Fibroblast of lung (primary cell): Measurements from ENCODE around the gene SLC29A1. TPM values are rescaled to one million over a fixed set of nuclear protein-coding genes. Genes with fewer than 3 reads are reported as not detected.

Experiments used
- DNase-seq, 2 donors: peaks; one replicate each; pipeline versions ENCODE4 v3.0.0 to v3.0.0-alpha.2; 2010; ENCODE audit warnings: low read depth in 2 of 2
- H2AFZ ChIP-seq: 2 replicates; pipeline ENCODE4 v1.5.1; 2012; ENCODE audit warnings: low read length, control low read depth, inconsistent platforms
- H3K27ac ChIP-seq: 2 replicates; pipeline ENCODE4 v1.5.1; 2011; ENCODE audit warnings: low read length, control low read depth; ENCODE audit not compliant: insufficient read depth
- H3K27me3 ChIP-seq: 2 replicates; pipeline ENCODE4 v1.5.1; 2011; ENCODE audit warnings: mild to moderate bottlenecking, low read length; ENCODE audit not compliant: control insufficient read depth, insufficient read depth
- H3K36me3 ChIP-seq: 2 replicates; pipeline ENCODE4 v1.5.1; 2011; ENCODE audit warnings: low read length; ENCODE audit not compliant: control insufficient read depth, insufficient read depth
- H3K4me1 ChIP-seq: 2 replicates; pipeline ENCODE4 v1.5.1; 2011; ENCODE audit warnings: low read length; ENCODE audit not compliant: control insufficient read depth, insufficient read depth; ENCODE audit errors: extremely low read depth
- H3K4me2 ChIP-seq: 2 replicates; pipeline ENCODE4 v1.5.1; 2011; ENCODE audit warnings: low read length, control low read depth; ENCODE audit not compliant: insufficient read depth; ENCODE audit errors: extremely low read depth
- H3K4me3 ChIP-seq, 4 experiments: fragments of 200-600 bp in 1 of 4; sonication (generic) in 1 of 4; replicated peaks in 1 of 4; 2 replicates each; pipeline ENCODE4 v1.5.1; 2011 to 2016; ENCODE audit warnings: low read length in 4 of 4, low read depth in 3 of 4, mild to moderate bottlenecking in 3 of 4, control low read depth in 2 of 4, inconsistent platforms in 1 of 4, mixed read lengths in 1 of 4; ENCODE audit not compliant: insufficient read depth in 1 of 4; ENCODE audit errors: control extremely low read depth in 1 of 4
- H3K79me2 ChIP-seq: 2 replicates; pipeline ENCODE4 v1.5.1; 2012; ENCODE audit warnings: mild to moderate bottlenecking, low read length, inconsistent platforms; ENCODE audit not compliant: control insufficient read depth, insufficient read depth
- H3K9ac ChIP-seq: 2 replicates; pipeline ENCODE4 v1.5.1; 2011; ENCODE audit warnings: mild to moderate bottlenecking, low read length, control low read depth; ENCODE audit not compliant: insufficient read depth
- H3K9me3 ChIP-seq: 2 replicates; pipeline ENCODE4 v1.5.1; 2012; ENCODE audit warnings: low read depth, low read length; ENCODE audit not compliant: control insufficient read depth, insufficient read depth
- H4K20me1 ChIP-seq: 2 replicates; pipeline ENCODE4 v1.5.1; 2011; ENCODE audit warnings: low read length; ENCODE audit not compliant: control insufficient read depth, insufficient read depth; ENCODE audit errors: extremely low read depth
- EZH2 ChIP-seq: IDR thresholded peaks from 2 replicates; pipeline ENCODE4 v1.5.1; 2012; ENCODE audit warnings: low read length, control low read depth, mild to moderate bottlenecking; ENCODE audit errors: missing control alignments
- polyA plus RNA-seq, 2 donors: library from polyadenylated mRNA; depleted of rRNA in 1 of 2; stranded (reverse) in 1 of 2; unstranded in 1 of 2; fragments of >200 nt; gene quantifications; 2 replicates each; pipeline ENCODE4 v1.2.1, GENCODE V29; 2011 to 2012; ENCODE audit warnings: missing spikeins in 1 of 2
- total RNA-seq: library from RNA; depleted of rRNA; stranded (reverse); fragments of >200 nt; gene quantifications from 2 replicates; pipeline ENCODE4 v1.2.1, GENCODE V29; 2014
- TF ChIP-seq, protein P1 (sequence below), 2 donors: IDR thresholded peaks in 1 of 2; conservative IDR thresholded peaks in 1 of 2; 1 replicate in 1 of 2; 2 replicates in 1 of 2; pipeline ENCODE4 v1.5.1; 2011 to 2012; ENCODE audit warnings: low read length in 2 of 2, control low read depth in 1 of 2, inconsistent platforms in 1 of 2, low read depth in 1 of 2, mild to moderate bottlenecking in 1 of 2

Gene SLC29A1
- total and polyA plus RNA-seq, 2 donors (not counting 1 experiment from before 2014, with no cell fraction given), result 13.4 to 21.9 TPM

DNA sequence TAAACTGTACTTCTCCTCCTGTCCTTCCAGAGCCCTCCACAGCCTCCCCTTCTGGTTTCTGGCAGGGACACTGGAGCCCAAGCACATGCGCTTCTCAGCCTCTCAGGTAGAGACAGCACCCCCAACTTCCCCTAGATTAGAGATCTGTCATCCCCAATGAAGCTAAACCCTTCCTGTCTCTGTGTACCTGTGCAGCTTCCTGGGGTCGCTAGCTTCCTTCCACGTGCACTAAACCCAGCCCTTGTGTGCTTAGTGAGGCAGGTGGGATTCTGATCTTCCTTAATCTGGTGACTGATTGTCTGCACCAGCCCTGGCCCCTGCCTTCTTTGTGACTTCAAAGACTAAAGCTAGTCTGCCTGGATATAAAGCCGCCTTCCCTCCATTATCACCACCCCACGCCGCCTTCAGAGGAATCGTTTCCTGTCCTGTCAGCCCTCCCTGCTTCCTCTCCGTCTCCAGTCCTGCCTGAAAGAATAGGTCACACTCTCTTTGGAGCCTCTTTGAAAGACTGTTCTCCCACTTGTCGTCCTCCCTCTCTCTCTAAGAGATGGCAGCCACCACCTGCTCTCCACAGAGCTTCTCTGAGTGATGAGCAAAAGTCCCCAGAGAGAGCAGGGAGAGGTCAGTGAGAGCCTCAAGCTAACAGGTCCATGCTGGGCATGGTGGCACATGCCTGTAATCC lies 37.3 kb upstream of the SLC29A1 start:
- Histone ChIP-seq H2AFZ (no peak overlapping the region), H3K36me3 (no peaks in the 10 kb centered on the region), H4K20me1 (no peaks in the 10 kb centered on the region), H3K9me3 (no peaks in the 10 kb centered on the region), H3K4me2 (no peak overlapping the region), H3K79me2 (no peaks in the 10 kb centered on the region), H3K4me1 (no peaks in the 10 kb centered on the region), H3K27ac (no peak overlapping the region), H3K4me3 (no peak overlapping the region), H3K9ac (no peak overlapping the region), H3K27me3 (no peaks in the 10 kb centered on the region)
- DNase-seq, result no peak
- TF ChIP-seq EZH2, result no peak
- TF ChIP-seq, protein P1, sequence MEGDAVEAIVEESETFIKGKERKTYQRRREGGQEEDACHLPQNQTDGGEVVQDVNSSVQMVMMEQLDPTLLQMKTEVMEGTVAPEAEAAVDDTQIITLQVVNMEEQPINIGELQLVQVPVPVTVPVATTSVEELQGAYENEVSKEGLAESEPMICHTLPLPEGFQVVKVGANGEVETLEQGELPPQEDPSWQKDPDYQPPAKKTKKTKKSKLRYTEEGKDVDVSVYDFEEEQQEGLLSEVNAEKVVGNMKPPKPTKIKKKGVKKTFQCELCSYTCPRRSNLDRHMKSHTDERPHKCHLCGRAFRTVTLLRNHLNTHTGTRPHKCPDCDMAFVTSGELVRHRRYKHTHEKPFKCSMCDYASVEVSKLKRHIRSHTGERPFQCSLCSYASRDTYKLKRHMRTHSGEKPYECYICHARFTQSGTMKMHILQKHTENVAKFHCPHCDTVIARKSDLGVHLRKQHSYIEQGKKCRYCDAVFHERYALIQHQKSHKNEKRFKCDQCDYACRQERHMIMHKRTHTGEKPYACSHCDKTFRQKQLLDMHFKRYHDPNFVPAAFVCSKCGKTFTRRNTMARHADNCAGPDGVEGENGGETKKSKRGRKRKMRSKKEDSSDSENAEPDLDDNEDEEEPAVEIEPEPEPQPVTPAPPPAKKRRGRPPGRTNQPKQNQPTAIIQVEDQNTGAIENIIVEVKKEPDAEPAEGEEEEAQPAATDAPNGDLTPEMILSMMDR (conservative IDR thresholded peaks at IDR 0.05 in 1 of 2, IDR thresholded peaks at IDR 0.05 in 1 of 2; ENCODE audit: low read depth in 1 of 2, low read length in 2 of 2), result no peak

DNA sequence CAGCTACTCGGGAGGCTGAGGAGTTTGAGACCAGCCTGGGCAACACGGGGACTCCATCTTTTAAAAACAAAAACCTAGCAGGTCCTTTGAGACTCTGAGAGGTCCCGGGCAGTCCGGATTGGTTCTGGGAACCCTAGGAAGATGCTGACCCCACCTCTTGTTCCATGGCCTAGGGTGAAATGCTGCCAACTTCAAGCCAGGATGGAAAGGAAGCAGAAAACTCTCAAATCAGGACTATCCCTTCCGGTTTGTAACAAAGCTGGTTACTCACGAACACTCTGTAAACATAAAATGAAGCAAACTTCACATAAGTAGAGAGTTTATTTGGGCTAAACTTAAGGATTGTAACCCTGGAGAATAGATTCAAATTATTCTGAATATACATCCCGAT lies 36.8 kb upstream of the SLC29A1 start:
- Histone ChIP-seq H4K20me1 (no peaks in the 10 kb centered on the region), H3K4me1 (no peaks in the 10 kb centered on the region), H3K9me3 (no peaks in the 10 kb centered on the region), H3K79me2 (no peaks in the 10 kb centered on the region), H3K27ac (no peak overlapping the region), H2AFZ (no peak overlapping the region), H3K36me3 (no peaks in the 10 kb centered on the region), H3K27me3 (no peaks in the 10 kb centered on the region), H3K4me3 (no peak overlapping the region), H3K9ac (no peak overlapping the region), H3K4me2 (no peak overlapping the region)
- no peak for DNase-seq
- TF ChIP-seq EZH2, result no peak
- TF ChIP-seq, protein P1 (conservative IDR thresholded peaks at IDR 0.05 in 1 of 2, IDR thresholded peaks at IDR 0.05 in 1 of 2; ENCODE audit: low read depth in 1 of 2, low read length in 2 of 2), result no peak

DNA sequence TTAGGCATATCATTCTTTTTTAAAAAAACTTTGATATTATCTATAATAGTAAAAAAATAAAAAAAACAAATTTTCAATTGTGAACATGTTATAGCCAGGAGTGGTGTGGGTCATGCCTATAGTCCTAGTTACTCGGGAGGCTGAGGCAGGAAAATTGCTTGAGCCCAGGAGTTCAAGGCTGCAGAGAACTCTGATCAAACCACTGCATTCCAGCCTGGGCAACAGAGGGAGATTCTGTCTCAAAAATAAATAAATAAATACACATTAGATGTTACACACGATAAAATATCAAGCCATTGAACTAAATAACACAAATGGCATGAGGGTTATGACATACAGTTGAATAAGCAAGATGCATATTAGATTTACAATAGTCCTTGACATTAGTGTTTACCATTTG lies 34.6 kb upstream of the SLC29A1 start:
- no peak overlapping the region for H3K4me3 ChIP-seq
- TF ChIP-seq, protein P1 (conservative IDR thresholded peaks at IDR 0.05 in 1 of 2, IDR thresholded peaks at IDR 0.05 in 1 of 2; ENCODE audit: low read depth in 1 of 2, low read length in 2 of 2), result no peak
- TF ChIP-seq EZH2, result no peak

More for the DNA sequence above, 34.6 kb upstream of the SLC29A1 start:
- H3K27me3 ChIP-seq, result no peaks in the 10 kb centered on the region
- H4K20me1 ChIP-seq, result no peaks in the 10 kb centered on the region
- no peaks in the 10 kb centered on the region for H3K36me3 ChIP-seq
- H3K27ac ChIP-seq, result no peak overlapping the region
- no peak overlapping the region for H3K4me2 ChIP-seq
- H3K79me2 ChIP-seq, result no peaks in the 10 kb centered on the region
- no peak overlapping the region for H3K9ac ChIP-seq
- DNase-seq, result no peak
- no peaks in the 10 kb centered on the region for H3K4me1 ChIP-seq
- no peaks in the 10 kb centered on the region for H3K9me3 ChIP-seq
- H2AFZ ChIP-seq, result no peak overlapping the region
